GM12892 (cell line): ENCODE measurements around the gene FHAD1.

Source experiments
- POLR2A ChIP-seq: IDR thresholded peaks from 2 replicates; pipeline ENCODE4 v1.6.1; 2011; ENCODE audit warnings: low read depth, low read length, control low read depth
- POLR2AphosphoS5 ChIP-seq: IDR thresholded peaks from 2 replicates; pipeline ENCODE4 v1.6.1; 2011; ENCODE audit warnings: low read depth, low read length, control low read depth
- TAF1 ChIP-seq: IDR thresholded peaks from 2 replicates; pipeline ENCODE4 v1.6.1; 2011; ENCODE audit warnings: low read depth, mild to moderate bottlenecking, control low read depth, low read length, borderline replicate concordance

GRCh38 chr1:15439325-15439724, 192.3 kb downstream of the FHAD1 start:
- TF ChIP-seq TAF1: no peak
- TF ChIP-seq POLR2A: no peak
- no peak for TF ChIP-seq POLR2AphosphoS5
